CD4-positive, alpha-beta T cell (primary cell): ENCODE data around the gene USP16. TPM values are rescaled to one million over a fixed set of nuclear protein-coding genes. Genes with fewer than 3 reads are reported as not detected.
A peak's percentile ranks its signal among the peaks of the same experiment; 100 is the strongest.

Source experiments
- ATAC-seq: fragments of 200-7000 bp; cut with Tn5 transposase; one replicate; pipeline ENCODE4 v1.10.0; 2022; ENCODE audit warnings: mild to moderate bottlenecking; ENCODE audit not compliant: poor library complexity
- CTCF ChIA-PET: fragments of 350-600 bp; sonication (Branson Sonifier 250); formaldehyde crosslinking; loops from one replicate; lab custom pipeline; 2021; ENCODE audit warnings: antibody characterized with exemption, inconsistent platforms; lab: Charles Lee
- POLR2A ChIA-PET: fragments of 350-600 bp; sonication (Branson Sonifier 250); formaldehyde crosslinking; loops from one replicate; lab custom pipeline; 2021; ENCODE audit warnings: antibody characterized with exemption, inconsistent platforms; lab: Charles Lee
- DNase-seq, 14 experiments: peaks; one replicate each; pipeline ENCODE4 v3.0.0-alpha.2; 2013 to 2020; ENCODE audit warnings: mixed read lengths in 2 of 14
- H3K27ac ChIP-seq, 2 donors: one replicate each; pipeline versions ENCODE4 v1.5.1 to v1.7.0; 2013; ENCODE audit warnings: low read length in 2 of 2, low read depth in 1 of 2, mild to moderate bottlenecking in 1 of 2
- H3K27me3 ChIP-seq, 2 experiments: 1 replicate in 1 of 2; 2 replicates in 1 of 2; pipeline versions ENCODE4 v1.6.1 to v1.7.0; 2013; ENCODE audit warnings: low read length in 2 of 2, control low read depth in 1 of 2, mild to moderate bottlenecking in 1 of 2, moderate library complexity in 1 of 2; ENCODE audit not compliant: insufficient read depth in 2 of 2, control insufficient read depth in 1 of 2
- H3K36me3 ChIP-seq: one replicate; pipeline ENCODE4 v1.6.1; 2013; ENCODE audit warnings: low read length, control low read depth; ENCODE audit not compliant: insufficient read depth
- H3K4me1 ChIP-seq: one replicate; pipeline ENCODE4 v1.6.1; 2013; ENCODE audit warnings: low read length, control low read depth; ENCODE audit not compliant: insufficient read depth
- H3K4me3 ChIP-seq: one replicate; pipeline ENCODE4 v1.5.1; 2013; ENCODE audit warnings: mild to moderate bottlenecking, low read length, moderate library complexity
- H3K9me3 ChIP-seq, 2 experiments: 1 replicate in 1 of 2; 2 replicates in 1 of 2; pipeline versions ENCODE4 v1.6.1 to v1.7.0; 2013; ENCODE audit warnings: low read length in 2 of 2, mild to moderate bottlenecking in 2 of 2, control low read depth in 1 of 2, moderate library complexity in 1 of 2; ENCODE audit not compliant: control insufficient read depth in 1 of 2, insufficient read depth in 1 of 2
- H3K27ac Mint-ChIP-seq: one replicate; pipeline ENCODE4 v1.8.0; 2020; ENCODE audit warnings: mixed read lengths
- H3K27me3 Mint-ChIP-seq: one replicate; pipeline ENCODE4 v1.8.0; 2021; ENCODE audit warnings: mixed read lengths
- H3K36me3 Mint-ChIP-seq: one replicate; pipeline ENCODE4 v1.8.0; 2021; ENCODE audit warnings: low read depth, mixed read lengths
- H3K4me1 Mint-ChIP-seq: one replicate; pipeline ENCODE4 v1.8.0; 2021; ENCODE audit warnings: low read depth, mixed read lengths
- H3K4me3 Mint-ChIP-seq: one replicate; pipeline ENCODE4 v1.8.0; 2020; ENCODE audit warnings: mild to moderate bottlenecking, mixed read lengths
- H3K9me3 Mint-ChIP-seq: one replicate; pipeline ENCODE4 v1.8.0; 2020; ENCODE audit warnings: mixed read lengths
- CTCF ChIP-seq: fragments of 200-600 bp; IDR thresholded peaks from one replicate; pipeline ENCODE4 v1.8.0; 2022; ENCODE audit warnings: antibody characterized with exemption, mild to moderate bottlenecking
- intact Hi-C, 2 experiments: fragments of 100-400 bp; cut with DNase I in 1 of 2; cut with micrococcal nuclease in 1 of 2; formaldehyde crosslinking; loops; one replicate each; pipeline versions ENCODE4 v1.15.1 to v1.9.0; 2023 to 2025; cut with DNase I, micrococcal nuclease
- total RNA-seq, 174 experiments: library from RNA in 2 of 174; stranded (reverse) in 2 of 174; gene quantifications; one replicate each; pipeline ENCODE4 v1.2.3 and lab custom pipeline; 2021 to 2026

USP16 gene
- total RNA-seq, 2 experiments from 2014 or later: 79.7 to 81.7 TPM

- Histone ChIP-seq H3K36me3 (no peaks in the 10 kb centered on the region), H3K27me3 (no peaks in the 10 kb centered on the region), H3K9me3 (no peaks in the 10 kb centered on the region), H3K4me3 (peak overlapping the region; percentile 94), H3K27ac (no peak overlapping the region), H3K4me1 (peaks cover 32% of the 10 kb centered on the region)
- Mint-ChIP-seq H3K27ac (peak overlapping the region; percentile 79), H3K9me3 (no peaks in the 10 kb centered on the region), H3K4me3 (peak overlapping the region; percentile 92), H3K4me1 (peaks cover 30% of the 10 kb centered on the region), H3K27me3 (no peaks in the 10 kb centered on the region), H3K36me3 (peaks cover 7% of the 10 kb centered on the region)
- DNase-seq (peak in 1 of 14 experiments; percentile 23), ATAC-seq (no peak)
- no peak for TF ChIP-seq CTCF
- ChIA-PET POLR2A (interaction anchor here (0.6 to 14.8 kb wide), 5 partner anchors 9 to 133 kb away, joined by 3 to 479 read pairs (median 7); partner anchors contain the start of gene LTN1), CTCF (no interaction called here)
- intact Hi-C loops: loop anchor here in 1 of 2 experiments (2.0 kb wide), 1 partner anchor 13 kb away; no protein-coding TSS in a partner anchor
Measured at GRCh38 chr21:29017639-29018237, 6.7 kb upstream of the USP16 start.

GRCh38 chr21:29018540-29018939 lies 5.9 kb upstream of the USP16 start:
- intact Hi-C loops: loop anchor here in 1 of 2 experiments (2.0 kb wide), 1 partner anchor 14 kb away; no protein-coding TSS in a partner anchor
- H3K27ac Mint-ChIP-seq: peak overlapping the region; percentile 93
- no peaks in the 10 kb centered on the region for H3K9me3 Mint-ChIP-seq
- peaks cover 40% of the 10 kb centered on the region for H3K4me1 ChIP-seq
- H3K27ac ChIP-seq: peak overlapping the region; percentile 82 to 85
- H3K27me3 Mint-ChIP-seq: no peaks in the 10 kb centered on the region
- POLR2A ChIA-PET: interaction anchor here (1.1 to 14.8 kb wide), 7 partner anchors 10 to 431 kb away, joined by 3 to 479 read pairs (median 7); partner anchors contain the start of genes CCT8 and LTN1
- H3K4me3 ChIP-seq: peak overlapping the region; percentile 94
- no peaks in the 10 kb centered on the region for H3K27me3 ChIP-seq
- no peaks in the 10 kb centered on the region for H3K36me3 ChIP-seq
- no peaks in the 10 kb centered on the region for H3K9me3 ChIP-seq
- DNase-seq (peak in 1 of 14 experiments; percentile 16), ATAC-seq (peak; percentile 7)
- CTCF ChIA-PET: interaction anchor here (0.9 to 1.0 kb wide), 2 partner anchors 13 to 26 kb away, joined by 3 read pairs; partner anchors contain the start of gene LTN1
- peaks cover 7% of the 10 kb centered on the region for H3K36me3 Mint-ChIP-seq
- no peak for TF ChIP-seq CTCF
- peaks cover 35% of the 10 kb centered on the region for H3K4me1 Mint-ChIP-seq
- H3K4me3 Mint-ChIP-seq: peak overlapping the region; percentile 92

- DNase-seq (peak in 5 of 14 experiments; percentile 4 to 51 (median 39)), ATAC-seq (no peak)
- TF ChIP-seq CTCF: no peak
- H3K9me3 ChIP-seq: no peaks in the 10 kb centered on the region
- Mint-ChIP-seq H3K4me1 (peaks cover 65% of the 10 kb centered on the region), H3K9me3 (no peaks in the 10 kb centered on the region), H3K27ac (peak overlapping the region; percentile 99), H3K4me3 (peak overlapping the region; percentile 61), H3K36me3 (peaks cover 31% of the 10 kb centered on the region), H3K27me3 (no peaks in the 10 kb centered on the region)
- H3K27me3 ChIP-seq: no peaks in the 10 kb centered on the region
- no peaks in the 10 kb centered on the region for H3K36me3 ChIP-seq
- peaks cover 61% of the 10 kb centered on the region for H3K4me1 ChIP-seq
- peak overlapping the region in 1 of 2 donors; percentile 97 for H3K27ac ChIP-seq
- ChIA-PET CTCF (interaction anchor here (1.6 kb wide), 1 partner anchor 28 kb away, joined by 4 read pairs; no protein-coding TSS in a partner anchor), POLR2A (interaction anchor here (4.4 to 14.8 kb wide), 3 partner anchors 19 to 49 kb away, joined by 71 to 479 read pairs (median 132); partner anchors contain the start of genes CCT8 and LTN1)
- intact Hi-C loops: no loop called here
- H3K4me3 ChIP-seq: no peak overlapping the region
Measured at GRCh38 chr21:29022166-29022565, 2.3 kb upstream of the USP16 start.
